Body of pancreas (tissue), 4 donors: Measurements from ENCODE around the gene CYP4F12.

ENCODE experiments used
- POLR2A ChIP-seq, 3 donors: fragments of 450-650 bp; IDR thresholded peaks; one replicate each; pipeline ENCODE4 v1.6.1; 2016; ENCODE audit warnings: antibody characterized with exemption in 3 of 3, mild to moderate bottlenecking in 2 of 3
- TF ChIP-seq, protein P1 (sequence below), 7 experiments: fragments of 450-650 bp in 4 of 7; fragments of 200-600 bp in 3 of 7; sonication (generic) in 3 of 7; IDR thresholded peaks; one replicate each; pipeline ENCODE4 v1.5.1; 2016 to 2019; ENCODE audit warnings: antibody characterized with exemption in 7 of 7

DNA sequence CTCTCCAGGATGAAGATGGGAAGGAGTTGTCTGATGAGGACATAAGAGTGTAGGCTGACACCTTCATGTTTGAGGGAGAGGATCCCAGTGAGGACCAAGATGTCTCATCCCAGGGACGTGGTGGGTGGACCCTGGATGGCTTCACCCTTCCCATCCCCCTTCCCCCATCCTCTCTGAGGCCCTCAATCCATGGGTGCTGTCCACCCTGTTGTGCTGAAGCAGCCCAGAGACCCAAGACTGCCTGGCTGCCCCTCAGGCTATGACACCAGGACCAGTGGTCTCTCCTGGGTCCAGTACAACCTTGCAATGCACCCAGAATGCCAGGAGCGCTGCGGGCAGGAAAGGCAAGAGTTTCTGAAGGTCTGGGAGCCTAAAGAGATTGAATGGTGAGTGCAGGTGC lies 3.4 kb upstream of the CYP4F12 start:
- TF ChIP-seq, protein P1, sequence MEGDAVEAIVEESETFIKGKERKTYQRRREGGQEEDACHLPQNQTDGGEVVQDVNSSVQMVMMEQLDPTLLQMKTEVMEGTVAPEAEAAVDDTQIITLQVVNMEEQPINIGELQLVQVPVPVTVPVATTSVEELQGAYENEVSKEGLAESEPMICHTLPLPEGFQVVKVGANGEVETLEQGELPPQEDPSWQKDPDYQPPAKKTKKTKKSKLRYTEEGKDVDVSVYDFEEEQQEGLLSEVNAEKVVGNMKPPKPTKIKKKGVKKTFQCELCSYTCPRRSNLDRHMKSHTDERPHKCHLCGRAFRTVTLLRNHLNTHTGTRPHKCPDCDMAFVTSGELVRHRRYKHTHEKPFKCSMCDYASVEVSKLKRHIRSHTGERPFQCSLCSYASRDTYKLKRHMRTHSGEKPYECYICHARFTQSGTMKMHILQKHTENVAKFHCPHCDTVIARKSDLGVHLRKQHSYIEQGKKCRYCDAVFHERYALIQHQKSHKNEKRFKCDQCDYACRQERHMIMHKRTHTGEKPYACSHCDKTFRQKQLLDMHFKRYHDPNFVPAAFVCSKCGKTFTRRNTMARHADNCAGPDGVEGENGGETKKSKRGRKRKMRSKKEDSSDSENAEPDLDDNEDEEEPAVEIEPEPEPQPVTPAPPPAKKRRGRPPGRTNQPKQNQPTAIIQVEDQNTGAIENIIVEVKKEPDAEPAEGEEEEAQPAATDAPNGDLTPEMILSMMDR (IDR thresholded peaks at IDR 0.05) = no peak
- TF ChIP-seq POLR2A (IDR thresholded peaks at IDR 0.05) = no peak
